Neutrophil (primary cell): Measurements from ENCODE around the gene ERCC2.

Source experiments
- H3K27ac ChIP-seq: fragments of 200-600 bp; sonication (generic); 2 replicates; pipeline ENCODE4 v1.5.1; 2016; ENCODE audit warnings: mild to moderate bottlenecking, moderate library complexity
- H3K27me3 ChIP-seq: fragments of 200-600 bp; sonication (generic); 2 replicates; pipeline ENCODE4 v1.6.0; 2016; ENCODE audit warnings: mild to moderate bottlenecking
- H3K36me3 ChIP-seq: fragments of 200-600 bp; sonication (generic); 2 replicates; pipeline ENCODE4 v1.5.1; 2017
- H3K4me1 ChIP-seq, 2 experiments: fragments of 200-600 bp in 1 of 2; sonication (generic) in 1 of 2; 1 replicate in 1 of 2; 2 replicates in 1 of 2; pipeline versions ENCODE4 v1.5.1 to v1.6.1; 2013 to 2016; ENCODE audit warnings: low read depth in 1 of 2, low read length in 1 of 2, mild to moderate bottlenecking in 1 of 2, moderate library complexity in 1 of 2; ENCODE audit not compliant: control insufficient read depth in 1 of 2, insufficient read depth in 1 of 2
- H3K4me3 ChIP-seq, 2 experiments: fragments of 200-600 bp in 1 of 2; sonication (generic) in 1 of 2; 1 replicate in 1 of 2; 2 replicates in 1 of 2; pipeline ENCODE4 v1.5.1; 2013 to 2016; ENCODE audit warnings: low read depth in 1 of 2, low read length in 1 of 2, mild to moderate bottlenecking in 1 of 2, moderate library complexity in 1 of 2
- H3K9me3 ChIP-seq: fragments of 200-600 bp; sonication (generic); 2 replicates; pipeline ENCODE4 v1.5.1; 2016
- CTCF ChIP-seq: fragments of 200-600 bp; sonication (generic); IDR thresholded peaks from 2 replicates; pipeline ENCODE4 v1.5.1; 2016; ENCODE audit warnings: antibody characterized with exemption

The ERCC2 gene

GRCh38 chr19:45356760-45357444 is 13.5 kb downstream of the ERCC2 start:
- no peaks in the 10 kb centered on the region for H3K4me1 ChIP-seq
- H3K4me3 ChIP-seq = no peak overlapping the region
- H3K27ac ChIP-seq = no peak overlapping the region
- TF ChIP-seq CTCF = no peak
- H3K36me3 ChIP-seq = peaks cover 16% of the 10 kb centered on the region
- no peaks in the 10 kb centered on the region for H3K9me3 ChIP-seq
- no peaks in the 10 kb centered on the region for H3K27me3 ChIP-seq

DNA sequence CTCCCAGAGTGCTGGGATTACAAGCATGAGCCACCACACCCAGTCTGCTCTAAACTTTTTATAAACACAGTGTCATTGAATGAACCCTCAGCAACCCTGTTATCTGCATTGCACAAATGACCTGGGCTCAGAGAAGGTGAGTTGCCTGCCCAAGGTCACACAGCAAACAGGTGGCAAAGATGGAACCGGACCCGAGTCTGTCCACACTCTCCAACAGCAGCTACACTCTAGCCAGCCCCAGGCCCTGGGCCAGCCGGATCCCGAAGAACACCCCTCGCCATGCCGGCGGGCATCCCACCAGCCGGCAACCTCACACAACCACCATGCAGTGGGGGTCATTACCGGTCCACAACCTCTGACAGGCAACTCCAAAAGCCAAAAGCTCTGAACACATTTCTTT is 14.5 kb downstream of the ERCC2 start:
- Histone ChIP-seq H3K27me3 (no peaks in the 10 kb centered on the region), H3K36me3 (peaks cover 26% of the 10 kb centered on the region), H3K27ac (no peak overlapping the region), H3K9me3 (no peaks in the 10 kb centered on the region), H3K4me3 (no peak overlapping the region), H3K4me1 (no peaks in the 10 kb centered on the region)
- TF ChIP-seq CTCF = no peak

- no peak overlapping the region for H3K27ac ChIP-seq
- H3K4me1 ChIP-seq = no peaks in the 10 kb centered on the region
- no peaks in the 10 kb centered on the region for H3K27me3 ChIP-seq
- peaks cover 26% of the 10 kb centered on the region for H3K36me3 ChIP-seq
- no peaks in the 10 kb centered on the region for H3K9me3 ChIP-seq
- no peak for TF ChIP-seq CTCF
- H3K4me3 ChIP-seq = no peak overlapping the region
These were observed 15.0 kb downstream of the ERCC2 start for GRCh38 chr19:45355402-45355801.

DNA sequence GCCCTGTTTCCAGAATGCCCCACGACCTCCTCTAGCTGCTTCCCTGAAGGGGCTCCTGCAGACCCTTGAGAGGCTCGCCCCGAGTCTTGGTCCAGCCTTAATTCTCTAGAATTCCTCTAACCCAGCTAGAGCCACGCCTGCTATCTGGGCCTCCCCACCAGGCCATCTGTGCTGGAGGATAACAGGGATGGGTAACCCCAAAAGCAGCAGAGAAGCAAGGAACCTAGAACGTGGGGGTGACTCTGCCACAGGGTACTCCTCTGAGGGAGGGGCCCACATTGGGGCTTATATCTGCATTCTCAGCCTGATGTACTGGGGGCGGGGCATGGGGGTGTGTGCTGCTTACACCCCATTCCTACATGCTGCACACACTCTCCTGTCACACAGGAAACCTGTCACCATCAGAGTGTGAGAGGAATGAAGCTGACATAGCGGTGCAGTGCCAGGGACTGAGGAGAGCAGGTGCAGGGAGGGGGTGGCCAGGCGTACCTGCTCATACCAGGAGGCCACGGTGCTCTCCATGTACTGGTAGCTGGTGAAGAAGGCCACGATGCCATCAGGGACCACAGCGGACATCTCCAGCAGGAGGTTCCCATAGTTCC is 16.0 kb downstream of the ERCC2 start:
- no peaks in the 10 kb centered on the region for H3K4me1 ChIP-seq
- H3K4me3 ChIP-seq = no peak overlapping the region
- no peaks in the 10 kb centered on the region for H3K27me3 ChIP-seq
- no peaks in the 10 kb centered on the region for H3K9me3 ChIP-seq
- H3K36me3 ChIP-seq = peaks cover 26% of the 10 kb centered on the region
- no peak overlapping the region for H3K27ac ChIP-seq
- no peak for TF ChIP-seq CTCF

- no peaks in the 10 kb centered on the region for H3K9me3 ChIP-seq
- no peak overlapping the region for H3K4me3 ChIP-seq
- no peaks in the 10 kb centered on the region for H3K4me1 ChIP-seq
- H3K27ac ChIP-seq = no peak overlapping the region
- peaks cover 26% of the 10 kb centered on the region for H3K36me3 ChIP-seq
- TF ChIP-seq CTCF = no peak
- H3K27me3 ChIP-seq = no peaks in the 10 kb centered on the region
These were observed 17.2 kb downstream of the ERCC2 start for GRCh38 chr19:45352914-45353796.
